Measurements from ENCODE around the gene HSCB. TPM values are rescaled to one million over a fixed set of nuclear protein-coding genes. Genes with fewer than 3 reads are reported as not detected.

HSCB gene
- total and polyA plus RNA-seq, 9 of the 15 experiments (the other 6 are each of a cell fraction or from before 2014, with no cell fraction given) = 2.6 to 13.1 (median 8.6) TPM

DNA sequence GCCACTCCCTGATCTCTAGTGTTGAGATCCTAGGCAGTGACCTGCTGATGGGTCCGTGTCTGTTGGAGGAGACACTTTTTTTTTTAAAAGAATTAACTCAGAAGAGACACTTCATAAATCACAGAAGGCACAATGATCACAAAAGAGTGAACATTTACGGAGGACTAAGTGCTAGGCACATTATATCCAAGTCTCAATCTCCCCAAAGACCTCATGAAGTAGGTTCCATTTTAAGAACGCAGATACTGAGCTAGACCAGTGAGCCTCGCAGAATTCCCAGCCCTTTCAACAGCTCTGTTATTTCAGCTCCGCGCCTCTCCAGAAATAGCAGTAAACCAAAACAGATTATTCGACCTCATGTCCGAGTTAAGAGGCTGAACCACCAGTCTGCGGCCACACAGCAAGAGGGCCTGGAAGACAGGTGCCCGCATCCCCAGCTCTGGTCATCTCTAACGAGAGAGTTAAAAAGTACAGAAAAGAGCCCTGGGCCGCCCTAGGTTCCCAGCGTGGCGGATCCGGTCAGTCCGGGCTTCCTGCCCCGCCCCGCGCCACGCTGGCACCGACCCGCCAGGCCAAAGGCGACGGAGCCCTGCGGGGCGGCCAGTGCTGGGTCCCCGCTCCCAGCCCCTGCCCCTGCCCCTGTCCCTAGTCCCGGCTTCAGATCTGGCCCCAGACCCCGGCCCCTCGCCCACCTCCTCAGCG is 57.9 kb downstream of the HSCB start (continued):
- peak; percentile 77 for TF ChIP-seq BRD4 (IDR thresholded peaks at IDR 0.05)
- no peak for TF ChIP-seq RBM14 (IDR thresholded peaks at IDR 0.05; ENCODE audit: borderline replicate concordance, insufficient read depth, low read depth, low read length)
- no peak for TF ChIP-seq ATF1 (CRISPR knock-in tag; IDR thresholded peaks at IDR 0.05)
- TF ChIP-seq ATF1 (tag; IDR thresholded peaks at IDR 0.05) = peak; percentile 15
- TF ChIP-seq, protein P1, sequence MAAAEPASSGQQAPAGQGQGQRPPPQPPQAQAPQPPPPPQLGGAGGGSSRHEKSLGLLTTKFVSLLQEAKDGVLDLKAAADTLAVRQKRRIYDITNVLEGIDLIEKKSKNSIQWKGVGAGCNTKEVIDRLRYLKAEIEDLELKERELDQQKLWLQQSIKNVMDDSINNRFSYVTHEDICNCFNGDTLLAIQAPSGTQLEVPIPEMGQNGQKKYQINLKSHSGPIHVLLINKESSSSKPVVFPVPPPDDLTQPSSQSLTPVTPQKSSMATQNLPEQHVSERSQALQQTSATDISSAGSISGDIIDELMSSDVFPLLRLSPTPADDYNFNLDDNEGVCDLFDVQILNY (CRISPR knock-in tag; IDR thresholded peaks at IDR 0.05) = no peak
- TF ChIP-seq TBP (optimal IDR thresholded peaks at IDR 0.05; ENCODE audit: low read depth, low read length) = peak; percentile 16
- no peak for TF ChIP-seq ZNF707 (CRISPR knock-in tag; conservative IDR thresholded peaks at IDR 0.05)
- TF ChIP-seq CHD1 (IDR thresholded peaks at IDR 0.05; ENCODE audit: low read length) = peak; percentile 63
- no peak for TF ChIP-seq STAG1 (CRISPR knock-in tag; IDR thresholded peaks at IDR 0.05; ENCODE audit: borderline replicate concordance)
- TF ChIP-seq, protein P2, sequence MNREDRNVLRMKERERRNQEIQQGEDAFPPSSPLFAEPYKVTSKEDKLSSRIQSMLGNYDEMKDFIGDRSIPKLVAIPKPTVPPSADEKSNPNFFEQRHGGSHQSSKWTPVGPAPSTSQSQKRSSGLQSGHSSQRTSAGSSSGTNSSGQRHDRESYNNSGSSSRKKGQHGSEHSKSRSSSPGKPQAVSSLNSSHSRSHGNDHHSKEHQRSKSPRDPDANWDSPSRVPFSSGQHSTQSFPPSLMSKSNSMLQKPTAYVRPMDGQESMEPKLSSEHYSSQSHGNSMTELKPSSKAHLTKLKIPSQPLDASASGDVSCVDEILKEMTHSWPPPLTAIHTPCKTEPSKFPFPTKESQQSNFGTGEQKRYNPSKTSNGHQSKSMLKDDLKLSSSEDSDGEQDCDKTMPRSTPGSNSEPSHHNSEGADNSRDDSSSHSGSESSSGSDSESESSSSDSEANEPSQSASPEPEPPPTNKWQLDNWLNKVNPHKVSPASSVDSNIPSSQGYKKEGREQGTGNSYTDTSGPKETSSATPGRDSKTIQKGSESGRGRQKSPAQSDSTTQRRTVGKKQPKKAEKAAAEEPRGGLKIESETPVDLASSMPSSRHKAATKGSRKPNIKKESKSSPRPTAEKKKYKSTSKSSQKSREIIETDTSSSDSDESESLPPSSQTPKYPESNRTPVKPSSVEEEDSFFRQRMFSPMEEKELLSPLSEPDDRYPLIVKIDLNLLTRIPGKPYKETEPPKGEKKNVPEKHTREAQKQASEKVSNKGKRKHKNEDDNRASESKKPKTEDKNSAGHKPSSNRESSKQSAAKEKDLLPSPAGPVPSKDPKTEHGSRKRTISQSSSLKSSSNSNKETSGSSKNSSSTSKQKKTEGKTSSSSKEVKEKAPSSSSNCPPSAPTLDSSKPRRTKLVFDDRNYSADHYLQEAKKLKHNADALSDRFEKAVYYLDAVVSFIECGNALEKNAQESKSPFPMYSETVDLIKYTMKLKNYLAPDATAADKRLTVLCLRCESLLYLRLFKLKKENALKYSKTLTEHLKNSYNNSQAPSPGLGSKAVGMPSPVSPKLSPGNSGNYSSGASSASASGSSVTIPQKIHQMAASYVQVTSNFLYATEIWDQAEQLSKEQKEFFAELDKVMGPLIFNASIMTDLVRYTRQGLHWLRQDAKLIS (CRISPR knock-in tag; IDR thresholded peaks at IDR 0.05) = no peak
- TF ChIP-seq, protein P3, sequence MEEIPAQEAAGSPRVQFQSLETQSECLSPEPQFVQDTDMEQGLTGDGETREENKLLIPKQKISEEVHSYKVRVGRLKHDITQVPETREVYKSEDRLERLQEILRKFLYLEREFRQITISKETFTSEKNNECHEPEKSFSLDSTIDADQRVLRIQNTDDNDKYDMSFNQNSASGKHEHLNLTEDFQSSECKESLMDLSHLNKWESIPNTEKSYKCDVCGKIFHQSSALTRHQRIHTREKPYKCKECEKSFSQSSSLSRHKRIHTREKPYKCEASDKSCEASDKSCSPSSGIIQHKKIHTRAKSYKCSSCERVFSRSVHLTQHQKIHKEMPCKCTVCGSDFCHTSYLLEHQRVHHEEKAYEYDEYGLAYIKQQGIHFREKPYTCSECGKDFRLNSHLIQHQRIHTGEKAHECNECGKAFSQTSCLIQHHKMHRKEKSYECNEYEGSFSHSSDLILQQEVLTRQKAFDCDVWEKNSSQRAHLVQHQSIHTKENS (CRISPR knock-in tag; IDR thresholded peaks at IDR 0.05) = no peak
- TF ChIP-seq BACH1 (tag; IDR thresholded peaks at IDR 0.05) = no peak
- TF ChIP-seq, protein P4, sequence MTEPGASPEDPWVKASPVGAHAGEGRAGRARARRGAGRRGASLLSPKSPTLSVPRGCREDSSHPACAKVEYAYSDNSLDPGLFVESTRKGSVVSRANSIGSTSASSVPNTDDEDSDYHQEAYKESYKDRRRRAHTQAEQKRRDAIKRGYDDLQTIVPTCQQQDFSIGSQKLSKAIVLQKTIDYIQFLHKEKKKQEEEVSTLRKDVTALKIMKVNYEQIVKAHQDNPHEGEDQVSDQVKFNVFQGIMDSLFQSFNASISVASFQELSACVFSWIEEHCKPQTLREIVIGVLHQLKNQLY (CRISPR knock-in tag; conservative IDR thresholded peaks at IDR 0.05) = no peak
- no peak for TF ChIP-seq LEF1 (IDR thresholded peaks at IDR 0.05)
- TF ChIP-seq ADNP (tag; IDR thresholded peaks at IDR 0.05) = no peak
- TF ChIP-seq HNRNPUL1 (IDR thresholded peaks at IDR 0.05; ENCODE audit: low read length) = no peak
- TF ChIP-seq, protein P5, sequence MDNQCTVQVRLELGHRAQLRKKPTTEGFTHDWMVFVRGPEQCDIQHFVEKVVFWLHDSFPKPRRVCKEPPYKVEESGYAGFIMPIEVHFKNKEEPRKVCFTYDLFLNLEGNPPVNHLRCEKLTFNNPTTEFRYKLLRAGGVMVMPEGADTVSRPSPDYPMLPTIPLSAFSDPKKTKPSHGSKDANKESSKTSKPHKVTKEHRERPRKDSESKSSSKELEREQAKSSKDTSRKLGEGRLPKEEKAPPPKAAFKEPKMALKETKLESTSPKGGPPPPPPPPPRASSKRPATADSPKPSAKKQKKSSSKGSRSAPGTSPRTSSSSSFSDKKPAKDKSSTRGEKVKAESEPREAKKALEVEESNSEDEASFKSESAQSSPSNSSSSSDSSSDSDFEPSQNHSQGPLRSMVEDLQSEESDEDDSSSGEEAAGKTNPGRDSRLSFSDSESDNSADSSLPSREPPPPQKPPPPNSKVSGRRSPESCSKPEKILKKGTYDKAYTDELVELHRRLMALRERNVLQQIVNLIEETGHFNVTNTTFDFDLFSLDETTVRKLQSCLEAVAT (IDR thresholded peaks at IDR 0.05) = 0 out of 4 replicates have a peak, but pooled peaks of 1 of the 2 experiments have one; percentile 8
- 0 out of 2 replicates have a peak, but pooled peaks have one; percentile 7 for TF ChIP-seq NR2C2 (CRISPR knock-in tag; IDR thresholded peaks at IDR 0.05)
- TF ChIP-seq NR2C2 (tag; IDR thresholded peaks at IDR 0.05) = no peak
- TF ChIP-seq EWSR1 (IDR thresholded peaks at IDR 0.05; ENCODE audit: borderline replicate concordance, low read depth, partially characterized antibody) = no peak

All from K562 (cell line).